Hindlimb muscle (tissue), 1 donor: Measurements from ENCODE around the gene SLC25A26. TPM values are rescaled to one million over a fixed set of nuclear protein-coding genes. Genes with fewer than 3 reads are reported as not detected.
A peak's percentile ranks its signal among the peaks of the same experiment; 100 is the strongest.

Source experiments
- DNase-seq: peaks from one replicate; pipeline ENCODE4 v3.0.0-alpha.2; 2013
- polyA plus RNA-seq: library from polyadenylated mRNA; unstranded; fragments of 120-200 nt; gene quantifications from one replicate; pipeline ENCODE4 v1.2.1, GENCODE V29; 2013; ENCODE audit not compliant: insufficient read length

SLC25A26 gene
- polyA plus RNA-seq, 1 donor, result 25.5 TPM

DNA sequence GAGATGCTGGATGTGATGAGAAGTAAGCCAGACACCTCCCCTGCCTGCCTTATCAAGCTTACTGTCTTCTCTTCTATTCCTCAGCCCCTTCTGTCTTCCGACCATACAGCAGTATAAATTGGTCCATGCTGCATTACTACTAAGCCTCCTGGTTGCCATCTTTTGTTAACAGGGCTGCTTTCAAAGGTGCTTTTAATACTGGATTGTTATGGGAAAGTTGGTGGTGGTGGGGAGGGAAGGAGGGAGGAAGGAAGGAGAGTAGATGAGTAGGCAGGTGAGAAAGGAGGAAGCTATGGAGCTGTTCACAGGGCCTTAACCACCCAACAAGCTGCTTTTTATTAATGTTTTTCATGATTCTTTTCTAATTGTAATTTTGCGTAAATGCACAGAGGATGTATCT, 114.9 kb downstream of the SLC25A26 start:
- no peak for DNase-seq

DNA sequence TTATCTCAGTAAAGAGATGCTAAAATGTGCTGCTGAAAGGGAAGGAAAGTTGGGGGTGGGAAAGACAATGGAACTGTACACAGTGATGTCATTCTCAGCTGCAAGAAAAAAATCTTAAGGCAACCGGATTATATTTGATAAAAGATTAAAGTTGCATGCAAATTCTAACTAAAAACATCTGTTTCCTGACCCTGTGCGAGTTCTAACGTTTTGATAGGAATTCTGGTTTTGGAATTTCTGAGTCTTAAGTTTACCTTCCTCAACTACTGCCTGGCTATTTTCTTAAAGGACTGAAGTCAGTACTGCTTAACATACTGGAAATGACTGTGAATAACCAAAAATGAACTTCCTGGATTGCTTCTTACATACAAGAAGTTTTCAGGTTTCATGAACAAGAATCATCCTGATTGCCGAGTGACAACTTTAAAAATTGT, 115.5 kb downstream of the SLC25A26 start:
- peak; percentile 30 for DNase-seq

DNA sequence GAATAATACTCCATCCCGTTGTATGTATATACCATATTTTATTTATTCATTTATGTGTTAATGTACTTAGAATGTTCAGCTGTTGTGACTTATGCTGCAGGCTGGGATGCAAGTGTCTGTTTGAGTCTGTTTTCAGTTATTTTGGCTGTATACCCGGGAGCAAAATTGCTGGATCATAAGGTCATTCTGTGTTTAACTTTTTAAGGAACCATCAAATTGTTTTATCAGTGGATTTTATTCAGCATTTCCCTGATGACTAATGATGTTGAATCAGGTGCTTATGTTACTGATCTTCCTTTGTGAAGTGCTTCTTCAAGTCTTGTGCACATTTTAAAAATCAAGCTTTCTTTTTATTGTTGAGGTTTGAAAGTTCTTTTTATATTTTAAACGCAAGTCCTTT, 118.1 kb downstream of the SLC25A26 start:
- DNase-seq, result no peak

DNA sequence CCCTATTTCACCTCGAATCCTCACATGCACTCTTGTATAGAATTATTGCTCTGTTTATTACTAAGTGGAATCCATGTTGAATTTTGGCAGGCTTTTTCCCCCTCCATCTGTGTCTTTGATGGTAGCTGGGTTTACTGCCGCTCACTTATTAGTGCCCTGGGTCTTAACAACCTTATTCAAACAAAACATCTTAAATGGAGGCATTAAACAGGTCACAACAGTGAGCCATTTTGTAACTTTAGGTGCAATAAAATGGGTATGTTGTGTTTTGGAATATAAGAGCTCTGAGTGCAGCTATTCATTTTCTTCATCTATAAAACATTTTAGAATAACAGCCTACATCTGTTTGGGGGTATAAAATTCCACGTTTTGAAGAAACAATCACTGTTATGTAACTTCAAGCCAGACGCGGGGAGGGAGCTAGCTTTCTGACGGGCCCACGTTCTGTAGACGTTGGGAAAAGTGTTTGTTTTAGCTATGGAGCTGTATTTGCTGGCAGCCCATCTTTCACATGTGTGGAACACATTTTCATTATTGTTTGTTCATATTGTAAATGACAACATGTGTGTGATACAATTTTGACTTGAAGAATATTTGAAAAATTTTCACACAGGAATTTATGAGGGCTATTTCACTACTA, 122.0 kb downstream of the SLC25A26 start:
- peak; percentile 50 for DNase-seq

DNA sequence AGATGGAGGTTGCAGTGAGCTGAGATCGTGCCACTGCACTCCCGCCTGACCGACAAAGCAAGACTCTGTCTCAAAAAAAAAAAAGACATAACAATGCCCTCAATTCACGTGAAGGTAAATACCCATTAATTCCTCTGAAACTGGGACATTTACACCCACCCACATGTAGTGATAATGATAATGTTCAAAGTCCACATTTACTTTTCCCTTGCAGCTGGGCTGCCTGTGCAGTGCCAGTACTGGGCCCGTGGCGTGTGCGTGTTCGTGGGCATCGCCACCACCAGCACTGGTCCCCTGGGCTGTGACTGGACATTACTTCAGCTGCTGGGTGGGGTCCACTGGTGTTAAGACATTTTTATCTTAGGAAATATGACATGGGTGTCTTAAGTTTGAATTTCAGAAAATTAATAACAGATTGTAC, 123.6 kb downstream of the SLC25A26 start:
- no peak for DNase-seq

DNA sequence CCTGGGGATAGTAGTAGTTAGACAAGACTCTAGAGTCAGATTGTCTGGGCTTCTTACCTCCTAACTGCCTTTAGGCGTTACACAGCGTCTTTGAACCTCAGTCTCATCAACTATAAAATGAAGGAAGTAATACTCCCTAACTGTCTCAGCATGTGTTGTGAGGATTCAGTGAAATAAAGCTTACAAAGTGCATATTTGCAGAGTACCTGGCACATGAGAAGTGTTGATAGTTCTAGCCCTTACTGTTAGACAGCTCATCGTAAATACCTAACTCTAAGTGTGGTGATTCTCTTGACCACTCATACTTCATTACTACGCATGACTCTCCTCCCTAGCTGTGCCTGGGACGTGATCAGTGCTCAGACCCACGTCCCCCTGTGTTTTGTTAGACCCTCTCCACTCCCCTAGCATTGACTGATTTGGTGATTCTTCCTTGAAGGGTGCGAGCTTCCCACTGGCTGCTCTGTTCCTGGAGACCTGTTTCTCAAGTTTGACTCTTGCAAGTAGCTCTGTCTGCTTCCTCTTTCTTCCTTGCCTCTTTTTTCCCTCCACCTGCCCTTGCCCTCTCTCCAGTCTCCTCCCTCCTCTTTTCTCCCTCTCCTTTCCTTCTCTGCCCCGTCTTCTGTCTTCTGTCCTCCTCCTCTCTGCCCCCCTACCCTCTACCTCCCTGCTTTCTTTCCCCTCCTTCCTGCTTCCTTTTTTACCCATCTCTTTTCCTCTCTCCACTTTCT, 124.2 kb downstream of the SLC25A26 start:
- no peak for DNase-seq

DNA sequence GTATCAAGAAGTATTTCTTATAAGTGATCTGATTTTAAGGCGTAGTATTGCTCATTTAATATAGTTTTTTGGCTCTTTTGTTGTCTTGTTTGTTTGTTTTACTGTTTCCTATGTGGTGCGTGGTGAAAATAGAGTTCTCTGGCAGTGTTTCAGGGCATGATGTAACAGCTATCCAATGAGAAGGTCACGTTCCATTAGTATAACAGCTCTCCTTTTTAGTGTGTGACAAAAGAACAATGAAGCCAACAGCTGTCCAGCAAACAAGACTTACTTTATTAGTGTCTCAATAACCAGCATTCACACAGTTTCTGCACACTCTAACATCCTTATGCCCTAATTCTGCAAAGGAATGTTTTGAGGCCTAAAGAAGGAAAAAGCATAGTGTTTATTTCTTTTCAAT, 127.9 kb downstream of the SLC25A26 start:
- peak; percentile 63 for DNase-seq

DNA sequence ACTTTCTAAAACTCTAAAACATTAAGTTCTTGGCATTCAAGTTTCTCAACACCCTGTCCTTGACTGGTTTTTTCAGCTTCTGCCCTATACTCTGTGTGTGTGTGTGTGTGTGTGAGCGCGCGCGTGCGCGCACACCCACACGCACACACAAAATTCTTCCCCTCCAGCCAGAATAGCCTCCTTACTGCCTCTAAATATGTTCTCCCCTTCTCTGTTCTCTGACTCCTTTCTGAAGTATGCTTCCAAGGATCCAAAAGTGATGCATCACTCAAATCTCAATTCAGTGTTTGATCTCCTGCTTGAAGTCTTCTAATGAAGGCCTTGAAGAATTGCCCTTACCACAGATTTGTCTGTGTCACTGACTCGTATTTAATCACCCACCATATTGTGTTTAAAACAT, 129.8 kb downstream of the SLC25A26 start:
- DNase-seq, result no peak

DNA sequence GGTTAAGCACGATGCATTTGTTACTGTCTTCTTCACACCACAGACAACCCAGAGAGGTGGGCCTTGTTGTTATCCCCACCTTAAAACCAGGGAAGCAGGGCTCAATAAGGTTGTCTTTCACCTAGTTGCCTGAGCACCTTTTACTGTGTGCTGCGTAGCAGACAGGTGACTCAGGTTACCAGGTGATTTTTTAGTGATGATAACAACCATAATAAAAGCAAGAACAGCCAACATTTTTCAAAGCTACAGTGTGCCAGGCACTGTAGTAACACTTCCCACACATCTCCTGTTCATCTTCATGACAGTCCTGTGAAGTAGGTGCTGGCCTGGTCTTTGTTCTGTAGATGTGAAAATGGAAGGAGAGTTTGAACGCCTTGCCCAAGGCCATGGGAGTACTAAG, 132.2 kb downstream of the SLC25A26 start:
- no peak for DNase-seq

DNA sequence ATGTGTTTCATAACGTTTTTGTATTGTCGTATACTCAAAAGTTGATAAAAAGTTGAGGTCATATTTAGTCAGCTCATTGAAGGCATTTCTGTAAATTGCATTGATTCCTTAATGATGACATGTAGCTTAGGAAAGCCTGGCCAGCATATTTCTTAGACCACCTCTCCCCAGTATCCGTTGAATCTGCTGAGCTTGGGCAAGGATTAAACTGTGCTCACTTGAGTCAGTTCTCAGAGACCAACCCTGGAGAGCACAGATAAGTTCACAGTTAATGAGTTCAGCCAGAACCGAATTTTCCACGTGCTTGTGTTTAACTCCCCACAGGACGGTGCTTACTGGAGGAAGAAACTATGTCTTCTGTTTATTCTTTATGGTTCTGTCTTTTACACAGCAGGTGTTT, 132.7 kb downstream of the SLC25A26 start:
- DNase-seq, result peak; percentile 51

DNA sequence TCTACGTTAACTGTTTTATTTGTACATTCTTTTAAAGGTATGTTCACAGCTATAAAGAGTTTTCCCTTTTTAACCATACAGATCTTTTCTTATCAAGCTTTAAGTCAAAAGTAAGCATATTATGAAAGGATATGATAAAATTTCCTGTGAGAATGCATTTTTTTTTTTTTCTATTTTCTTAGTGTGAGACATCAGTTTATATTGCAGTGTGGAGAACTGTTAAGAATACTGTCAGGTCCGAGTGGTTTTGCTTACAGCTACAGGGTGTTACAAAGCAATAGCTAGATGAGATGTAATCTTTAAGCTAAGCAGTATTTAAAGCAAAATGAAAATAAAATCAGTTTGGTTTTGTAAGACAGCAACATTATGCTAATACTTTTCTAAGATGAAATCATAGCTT, 133.2 kb downstream of the SLC25A26 start:
- no peak for DNase-seq

DNA sequence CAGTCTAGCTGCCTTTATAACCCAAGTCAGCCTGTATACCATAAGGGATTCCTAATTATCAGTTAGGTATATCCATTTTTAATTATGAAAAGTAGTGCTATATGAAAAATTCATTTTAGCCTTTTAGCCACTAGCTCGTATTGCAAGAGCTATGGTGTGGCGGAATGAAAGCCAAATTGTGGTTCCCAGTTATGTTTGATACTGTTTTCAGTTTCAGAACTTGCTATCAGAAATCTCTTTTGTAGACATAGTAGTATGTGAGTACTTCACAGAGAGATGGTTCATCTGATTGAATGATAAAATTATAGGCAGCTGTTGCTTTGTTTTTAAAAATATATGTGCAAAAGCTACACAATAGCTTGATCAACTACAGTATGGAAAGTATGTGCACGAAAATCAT, 134.6 kb downstream of the SLC25A26 start:
- no peak for DNase-seq

DNA sequence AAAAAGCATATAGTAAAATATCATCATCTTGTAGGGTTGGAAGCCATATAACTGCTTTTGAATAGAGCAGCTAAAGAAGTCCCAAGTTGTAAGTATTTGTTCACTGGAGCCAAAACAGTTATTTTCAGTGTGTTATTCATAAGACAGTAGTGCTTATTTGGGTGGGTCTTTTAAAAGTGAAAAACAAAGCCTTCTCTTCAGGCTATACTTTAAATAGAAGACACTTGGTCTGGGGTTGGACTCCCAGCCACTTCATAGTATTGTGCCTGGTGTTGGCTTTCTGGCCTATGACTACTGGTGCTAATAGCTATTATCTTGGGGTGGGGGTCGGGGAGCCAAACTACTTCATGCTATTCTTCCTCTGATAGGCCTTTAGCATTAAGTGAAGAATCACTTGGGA, 135.2 kb downstream of the SLC25A26 start:
- no peak for DNase-seq

DNA sequence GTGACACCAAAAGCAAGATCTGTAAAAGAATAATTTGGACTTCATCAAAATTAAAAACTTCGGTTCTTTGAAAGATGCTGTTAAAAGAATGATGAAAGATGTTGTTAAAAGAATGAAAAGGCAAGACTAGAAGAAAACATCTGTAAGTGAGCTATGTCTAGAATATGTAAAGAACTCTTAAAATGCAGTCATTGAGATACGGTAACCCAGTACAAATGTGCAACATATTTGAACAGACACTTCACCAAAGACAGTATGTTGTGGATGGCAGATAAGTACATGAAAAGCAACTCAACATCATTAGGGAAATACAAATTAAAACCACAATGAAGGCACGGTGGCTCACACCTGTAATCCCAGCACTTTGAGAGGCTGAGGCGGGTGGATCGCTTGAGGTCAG, 140.6 kb downstream of the SLC25A26 start:
- DNase-seq, result no peak

DNA sequence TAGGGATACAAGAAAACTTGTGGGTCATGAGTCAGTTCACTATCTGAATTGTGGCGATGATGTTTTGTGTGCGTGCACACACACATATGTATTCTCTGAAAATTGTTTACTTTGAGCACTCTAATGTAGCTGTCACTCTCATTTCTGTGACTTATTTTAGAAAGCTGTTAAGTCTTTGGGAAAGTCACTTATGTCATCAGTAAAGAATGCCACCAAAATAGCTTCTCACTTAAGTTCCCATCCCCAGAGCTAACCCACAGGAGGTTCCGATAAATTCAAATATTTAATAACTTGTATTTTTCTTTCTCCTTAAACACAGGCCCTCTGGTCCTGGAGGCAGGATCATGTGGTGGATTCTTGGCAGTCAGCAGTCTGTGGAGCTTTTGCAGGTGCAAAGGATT, 141.7 kb downstream of the SLC25A26 start:
- DNase-seq, result peak; percentile 52

DNA sequence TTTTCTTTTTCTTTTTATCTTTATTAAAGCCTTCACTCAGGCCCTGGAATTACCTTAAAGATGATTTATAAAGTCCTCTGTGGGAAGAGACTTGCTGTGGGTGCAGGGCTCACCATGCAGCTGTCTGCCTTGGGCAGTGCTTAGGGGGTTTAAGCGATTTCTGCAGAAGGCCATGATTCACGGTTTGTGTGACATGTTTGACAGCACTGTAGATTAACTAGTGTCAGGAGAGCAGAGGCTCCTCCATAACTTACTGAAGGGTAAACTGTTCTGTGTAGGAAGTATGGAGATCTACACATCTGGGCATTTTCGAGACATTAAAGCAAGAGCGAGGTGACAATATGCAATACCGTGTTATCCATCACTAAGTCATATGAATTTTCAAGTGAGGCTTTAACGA, 142.3 kb downstream of the SLC25A26 start:
- no peak for DNase-seq

DNA sequence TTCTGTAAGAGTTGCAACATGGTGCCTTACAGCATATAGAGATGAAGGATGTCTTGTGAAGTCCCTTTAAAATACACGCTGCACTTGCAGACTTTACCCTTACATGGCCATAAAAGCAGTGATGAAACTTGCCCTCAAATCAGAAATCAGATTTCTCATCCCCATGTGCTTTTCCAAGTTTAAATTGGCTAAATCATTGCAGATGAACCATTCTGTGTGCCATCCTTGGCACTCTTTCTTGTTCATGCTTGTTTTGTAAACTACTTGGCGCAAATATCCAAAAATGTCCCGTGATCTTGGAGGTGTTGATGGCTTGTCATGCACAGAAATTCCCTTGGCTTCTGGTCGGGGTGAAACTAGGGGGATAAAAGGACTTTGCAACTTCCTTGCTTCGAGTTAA, 144.3 kb downstream of the SLC25A26 start:
- DNase-seq, result no peak

DNA sequence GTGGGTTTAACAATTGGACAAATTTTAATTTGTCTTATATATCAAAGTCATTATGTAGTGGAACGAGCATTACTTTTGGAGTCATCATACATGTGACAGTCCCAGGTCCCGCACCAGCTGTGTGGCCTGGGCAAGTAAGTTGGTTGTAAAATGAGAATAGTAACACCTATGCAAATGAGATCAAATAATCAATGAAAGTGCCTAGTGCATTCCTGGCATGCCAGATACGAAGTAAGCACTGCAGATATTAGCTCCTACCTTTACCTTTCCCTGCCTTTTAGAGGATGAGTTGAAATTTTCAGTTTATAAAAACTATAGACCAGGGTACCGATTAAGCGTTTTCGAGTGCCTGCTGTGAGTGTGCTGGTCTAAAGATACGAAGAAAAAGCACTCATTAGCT, 145.9 kb downstream of the SLC25A26 start:
- no peak for DNase-seq

DNA sequence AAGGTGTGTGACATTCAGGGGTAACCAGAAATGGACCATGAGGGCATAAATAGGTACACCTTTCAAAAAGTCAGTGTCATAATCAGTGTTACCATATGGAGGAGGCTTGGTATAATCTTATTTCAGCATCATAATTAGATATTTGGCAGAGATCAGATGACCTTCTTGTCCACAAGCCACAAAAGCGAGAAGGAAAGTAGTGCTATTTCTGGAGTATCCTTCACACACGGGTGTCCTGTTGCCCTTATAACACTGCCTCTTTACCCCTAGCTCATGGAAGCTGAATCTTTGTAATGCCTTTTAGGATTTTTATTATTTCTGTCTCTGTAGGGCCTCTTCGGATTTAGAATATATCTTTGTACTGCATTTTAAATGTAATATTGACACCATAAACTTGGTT, 147.2 kb downstream of the SLC25A26 start:
- DNase-seq, result no peak

DNA sequence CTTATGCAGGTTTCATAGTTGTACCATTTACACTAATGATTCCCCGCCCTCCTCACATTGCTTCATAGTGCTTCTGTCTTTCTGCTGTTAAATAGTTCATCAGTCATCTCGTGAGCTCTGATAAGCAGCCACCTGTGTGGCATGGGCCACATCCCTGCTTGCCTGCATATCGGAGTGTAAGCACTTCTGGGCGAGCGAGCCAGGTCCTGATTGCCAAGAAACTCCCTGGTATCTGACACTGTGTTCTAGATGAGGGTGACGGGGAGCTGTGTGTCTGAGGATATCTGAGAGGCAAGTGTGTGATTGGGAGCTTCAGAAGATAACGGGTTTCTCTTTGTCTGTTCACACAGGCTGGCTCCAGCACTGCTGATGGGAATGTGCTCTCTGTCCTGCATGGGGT, 149.4 kb downstream of the SLC25A26 start:
- DNase-seq, result no peak

DNA sequence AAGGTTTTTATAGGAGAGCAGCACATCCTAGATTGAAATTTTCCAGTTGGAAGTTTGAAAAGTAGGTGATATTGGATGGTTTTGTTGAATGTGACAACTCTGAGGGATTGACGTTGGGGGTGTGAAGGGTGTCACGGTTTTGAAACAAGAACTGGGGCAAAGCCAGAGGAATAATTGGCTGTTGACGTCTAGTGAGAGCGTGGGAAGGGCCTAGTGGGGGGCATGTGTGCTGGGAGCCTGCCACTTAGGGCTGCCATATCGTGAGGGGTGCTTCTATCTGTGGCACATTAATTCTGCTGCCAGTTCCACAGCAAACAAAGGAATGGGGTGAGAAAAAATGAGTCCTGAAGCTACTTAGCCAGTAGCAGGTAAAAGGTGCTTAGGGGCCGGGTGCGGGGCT, 150.6 kb downstream of the SLC25A26 start:
- no peak for DNase-seq

DNA sequence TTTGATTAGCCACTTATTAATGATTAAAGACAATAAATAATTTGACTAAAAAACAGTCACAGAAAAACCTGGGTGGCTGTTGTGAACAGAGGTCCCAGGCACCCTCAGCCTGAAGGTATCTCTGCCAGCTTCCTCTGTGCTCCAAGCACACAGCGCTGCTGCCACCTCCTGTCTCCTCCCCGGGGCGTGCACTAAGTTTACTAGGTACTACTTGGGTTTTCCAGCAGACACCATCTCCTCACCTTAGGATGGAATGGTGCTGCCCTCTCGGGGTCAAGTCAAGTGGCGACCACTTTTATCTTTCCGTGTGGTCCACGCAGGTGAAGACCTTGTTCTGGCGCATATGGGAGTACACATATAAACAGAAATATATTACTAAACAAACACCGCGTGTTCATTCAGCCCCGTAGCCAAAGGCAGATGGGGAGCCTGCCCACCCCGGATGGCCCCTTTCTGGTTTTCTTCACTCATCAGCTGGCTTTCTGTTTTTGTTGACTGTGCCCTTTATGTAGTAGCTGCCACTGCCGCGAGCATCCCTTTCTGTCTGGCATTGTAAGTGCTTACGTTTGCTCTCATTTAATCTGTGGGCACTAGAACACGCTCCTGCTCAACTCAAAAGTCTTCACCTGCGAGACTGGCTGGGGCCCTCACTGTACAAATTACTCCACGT, 152.0 kb downstream of the SLC25A26 start:
- DNase-seq, result no peak

DNA sequence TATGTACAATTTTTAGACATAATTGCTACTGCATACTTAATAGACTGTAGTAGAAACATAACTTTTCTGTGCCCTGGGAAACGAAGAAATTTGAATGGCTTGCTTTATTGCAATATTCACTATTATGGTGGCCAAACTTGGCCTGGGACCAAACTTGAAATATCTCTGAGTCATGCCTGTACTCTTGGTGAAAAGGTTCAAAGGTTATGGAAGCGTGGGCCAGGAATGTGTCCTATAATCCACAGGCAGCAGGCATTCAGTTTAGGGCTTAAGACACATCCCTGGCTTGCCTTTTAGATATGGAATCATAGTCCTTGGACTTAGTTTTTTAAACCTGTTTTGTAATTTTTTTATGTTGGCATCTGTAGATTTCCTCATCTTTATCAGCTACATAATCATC, 155.8 kb downstream of the SLC25A26 start:
- no peak for DNase-seq

DNA sequence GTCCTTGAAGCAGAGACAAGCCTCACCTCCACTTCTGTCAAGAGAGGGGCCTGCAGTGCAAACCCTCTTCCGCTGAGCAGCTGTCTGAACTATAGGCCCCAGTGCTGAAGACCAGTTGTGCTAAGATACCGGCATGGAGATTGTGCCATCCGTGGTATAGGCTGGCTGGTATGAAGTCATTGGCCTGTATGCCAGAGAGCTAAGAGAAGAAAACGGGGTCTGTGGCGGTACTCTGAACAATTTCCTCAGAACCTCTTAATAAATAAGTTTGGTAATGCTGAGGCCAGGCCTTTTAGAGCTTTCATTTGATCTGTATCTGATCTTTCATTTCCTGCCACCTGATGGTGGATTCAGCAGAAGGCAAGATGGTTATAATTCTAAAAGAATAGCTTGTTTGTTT, 157.0 kb downstream of the SLC25A26 start:
- no peak for DNase-seq
